B cell (primary cell): Measurements from ENCODE around the gene DEFB124. TPM values are rescaled to one million over a fixed set of nuclear protein-coding genes. Genes with fewer than 3 reads are reported as not detected.
A peak's percentile ranks its signal among the peaks of the same experiment; 100 is the strongest.

Experiments used
- ATAC-seq: fragments of 200-7000 bp; cut with Tn5 transposase; one replicate; pipeline ENCODE4 v1.10.0; 2021; ENCODE audit warnings: low read depth, mild to moderate bottlenecking, moderate number of reproducible peaks, moderate library complexity
- CTCF ChIA-PET: fragments of 350-600 bp; sonication (Branson Sonifier 250); formaldehyde crosslinking; loops from one replicate; lab custom pipeline; 2021; ENCODE audit warnings: antibody characterized with exemption, inconsistent platforms; lab: Charles Lee
- POLR2A ChIA-PET: fragments of 350-600 bp; sonication (Branson Sonifier 250); formaldehyde crosslinking; loops from one replicate; lab custom pipeline; 2021; ENCODE audit warnings: antibody characterized with exemption; lab: Charles Lee
- DNase-seq: peaks from one replicate; pipeline ENCODE4 v3.0.0; 2013
- H2AFZ ChIP-seq: 2 replicates; pipeline ENCODE4 v1.6.1; 2012; ENCODE audit warnings: mild to moderate bottlenecking, low read depth, low read length; ENCODE audit not compliant: insufficient read depth, poor library complexity, severe bottlenecking
- H3K27ac ChIP-seq, 2 donors: 1 replicate in 1 of 2; 2 replicates in 1 of 2; pipeline ENCODE4 v1.5.1; 2012 to 2013; ENCODE audit warnings: low read length in 2 of 2, mild to moderate bottlenecking in 2 of 2, moderate library complexity in 1 of 2
- H3K27me3 ChIP-seq, 4 experiments: fragments of 200-600 bp in 1 of 4; sonication (generic) in 1 of 4; replicated peaks in 1 of 4; 1 replicate in 2 of 4; 2 replicates in 2 of 4; pipeline versions ENCODE4 v1.6.1 to v1.7.0; 2013 to 2016; ENCODE audit warnings: low read length in 3 of 4, mild to moderate bottlenecking in 2 of 4, mixed read lengths in 1 of 4, moderate library complexity in 1 of 4; ENCODE audit not compliant: insufficient read depth in 4 of 4, control insufficient read depth in 3 of 4; ENCODE audit errors: control extremely low read depth in 1 of 4
- H3K36me3 ChIP-seq, 2 experiments: replicated peaks in 1 of 2; 1 replicate in 1 of 2; 2 replicates in 1 of 2; pipeline versions ENCODE4 v1.6.1 to v1.7.1; 2013; ENCODE audit warnings: low read length in 1 of 2; ENCODE audit not compliant: insufficient read depth in 2 of 2, control insufficient read depth in 1 of 2; ENCODE audit errors: control extremely low read depth in 1 of 2, extremely low read depth in 1 of 2
- H3K4me1 ChIP-seq, 2 donors: fragments of 200-600 bp in 1 of 2; sonication (generic) in 1 of 2; 1 replicate in 1 of 2; 2 replicates in 1 of 2; pipeline versions ENCODE4 v1.5.1 to v1.6.1; 2013 to 2017; ENCODE audit warnings: low read length in 2 of 2; ENCODE audit not compliant: control insufficient read depth in 2 of 2, insufficient read depth in 2 of 2
- H3K4me2 ChIP-seq: replicated peaks from 2 replicates; pipeline ENCODE3; 2012; ENCODE audit warnings: mild to moderate bottlenecking, low read depth, low read length; ENCODE audit not compliant: poor library complexity, severe bottlenecking
- H3K4me3 ChIP-seq, 5 experiments: fragments of 200-600 bp in 1 of 5; sonication (generic) in 1 of 5; 1 replicate in 3 of 5; 2 replicates in 2 of 5; pipeline versions ENCODE4 v1.5.1 to v1.7.0; 2011 to 2016; ENCODE audit warnings: low read length in 4 of 5, mild to moderate bottlenecking in 4 of 5, low read depth in 2 of 5, control low read depth in 1 of 5, moderate library complexity in 1 of 5; ENCODE audit not compliant: insufficient read depth in 1 of 5; ENCODE audit errors: control extremely low read depth in 1 of 5, extremely low read depth in 1 of 5
- H3K79me2 ChIP-seq: fragments of 200-600 bp; sonication (generic); one replicate; pipeline ENCODE4 v1.6.0; 2016; ENCODE audit warnings: low read length; ENCODE audit not compliant: control insufficient read depth, insufficient read depth
- H3K9ac ChIP-seq: fragments of 200-600 bp; sonication (generic); 2 replicates; pipeline ENCODE4 v1.6.1; 2017; ENCODE audit warnings: mild to moderate bottlenecking, low read length, moderate library complexity
- H3K9me3 ChIP-seq, 3 donors: one replicate each; pipeline versions ENCODE4 v1.6.1 to v1.7.1; 2013; ENCODE audit warnings: low read length in 2 of 3; ENCODE audit not compliant: control insufficient read depth in 2 of 3, insufficient read depth in 1 of 3; ENCODE audit errors: control extremely low read depth in 1 of 3
- H4K20me1 ChIP-seq: 2 replicates; pipeline ENCODE4 v1.6.0; 2012; ENCODE audit warnings: mild to moderate bottlenecking, low read length; ENCODE audit not compliant: insufficient read depth, control insufficient read depth, poor library complexity, severe bottlenecking
- H3K27ac Mint-ChIP-seq: one replicate; pipeline ENCODE4 v1.8.0; 2021; ENCODE audit warnings: mixed read lengths
- H3K27me3 Mint-ChIP-seq: one replicate; pipeline ENCODE4 v1.8.0; 2021; ENCODE audit warnings: mixed read lengths
- H3K4me1 Mint-ChIP-seq: one replicate; pipeline ENCODE4 v1.8.0; 2021; ENCODE audit warnings: mixed read lengths
- H3K4me3 Mint-ChIP-seq: one replicate; pipeline ENCODE4 v1.8.0; 2021; ENCODE audit warnings: mixed read lengths
- H3K9me3 Mint-ChIP-seq: one replicate; pipeline ENCODE4 v1.8.0; 2022; ENCODE audit warnings: mixed read lengths; ENCODE audit not compliant: insufficient read depth
- CTCF ChIP-seq: fragments of 200-600 bp; IDR thresholded peaks from one replicate; pipeline ENCODE4 v1.8.0; 2022; ENCODE audit warnings: antibody characterized with exemption, mild to moderate bottlenecking
- EZH2 ChIP-seq: IDR thresholded peaks from 2 replicates; pipeline ENCODE4 v1.6.1; 2012; ENCODE audit warnings: borderline replicate concordance, low read depth, mild to moderate bottlenecking, moderate library complexity, low read length; ENCODE audit not compliant: insufficient read depth, poor library complexity, severe bottlenecking
- WGBS: methylation state at CpG from one replicate; pipeline ENCODE4 v1.1.5; 2013; ENCODE audit warnings: missing lambda C conversion rate; ENCODE audit not compliant: insufficient coverage; 5-methylcytosine and 5-hydroxymethylcytosine counted together
- intact Hi-C: fragments of 100-400 bp; cut with micrococcal nuclease; formaldehyde crosslinking; loops from one replicate; pipeline ENCODE4 v1.10.0; 2022
- polyA plus RNA-seq: library from polyadenylated mRNA; depleted of rRNA; stranded (reverse); fragments of >200 nt; gene quantifications from 2 replicates; pipeline ENCODE4 v1.2.3, GENCODE V29; 2012
- total RNA-seq, 2 donors: library from RNA; stranded (reverse); fragments of 120-200 nt in 1 of 2; gene quantifications; 1 replicate in 1 of 2; 2 replicates in 1 of 2; pipeline versions ENCODE4 v1.2.3 to v1.2.4, GENCODE V29; 2013 to 2022

Gene DEFB124
- total and polyA plus RNA-seq, 2 donors (not counting 1 experiment from before 2014, with no cell fraction given), result not detected

- H3K27ac Mint-ChIP-seq, result no peak overlapping the region
- no peaks in the 10 kb centered on the region for H3K9me3 Mint-ChIP-seq
- H3K4me2 ChIP-seq, result peak overlapping the region; percentile 88
- no peak overlapping the region for H2AFZ ChIP-seq
- H3K27me3 ChIP-seq, result no peaks in the 10 kb centered on the region
- H3K79me2 ChIP-seq, result peaks cover 66% of the 10 kb centered on the region
- H4K20me1 ChIP-seq, result peaks cover 61% of the 10 kb centered on the region
- no peak for ATAC-seq
- ChIA-PET POLR2A (no interaction called here), CTCF (interaction anchor here (1.1 kb wide), 1 partner anchor 45 kb away, joined by 3 read pairs; no protein-coding TSS in a partner anchor)
- no peak overlapping the region for H3K27ac ChIP-seq
- peaks cover 0 to 9% of the 10 kb centered on the region in 2 experiments for H3K36me3 ChIP-seq
- no peak overlapping the region for H3K4me3 Mint-ChIP-seq
- H3K27me3 Mint-ChIP-seq, result no peaks in the 10 kb centered on the region
- TF ChIP-seq CTCF, result no peak
- TF ChIP-seq EZH2, result no peak
- no peak for DNase-seq
- no peak overlapping the region for H3K4me3 ChIP-seq
- intact Hi-C loops, result no loop called here
- peaks cover 27 to 31% of the 10 kb centered on the region in 2 donors for H3K4me1 ChIP-seq
- no peaks in the 10 kb centered on the region for H3K9me3 ChIP-seq
- no peak overlapping the region for H3K9ac ChIP-seq
- 100% methylated on average over 4 of the region's 4 CpGs for WGBS
- peaks cover 14% of the 10 kb centered on the region for H3K4me1 Mint-ChIP-seq
Observed at GRCh38 chr20:31516166-31516565, 41.2 kb upstream of the DEFB124 start.

- Mint-ChIP-seq H3K4me3 (no peak overlapping the region), H3K4me1 (peaks cover 12% of the 10 kb centered on the region)
- peaks cover 27 to 31% of the 10 kb centered on the region in 2 donors for H3K4me1 ChIP-seq
Observed at GRCh38 chr20:31515775-31516107, 40.8 kb upstream of the DEFB124 start.

More at GRCh38 chr20:31515775-31516107, 40.8 kb upstream of the DEFB124 start:
- DNase-seq (no peak), ATAC-seq (no peak)
- Histone ChIP-seq H3K27me3 (no peaks in the 10 kb centered on the region), H4K20me1 (peaks cover 57% of the 10 kb centered on the region), H3K36me3 (peaks cover 0 to 9% of the 10 kb centered on the region in 2 experiments), H3K4me2 (peak overlapping the region; percentile 88), H3K27ac (no peak overlapping the region), H3K9ac (peak overlapping the region; percentile 92), H3K9me3 (no peaks in the 10 kb centered on the region), H2AFZ (no peak overlapping the region), H3K4me3 (peak overlapping the region in 2 of 5 experiments; percentile 89 to 91), H3K79me2 (peaks cover 62% of the 10 kb centered on the region)
- WGBS, result 70% methylated on average over 3 of the region's 3 CpGs
- H3K9me3 Mint-ChIP-seq, result no peaks in the 10 kb centered on the region
- intact Hi-C loops, result loop anchor here (2.0 kb wide), 1 partner anchor 89 kb away; the partner anchor contains the start of gene ID1
- CTCF ChIA-PET, result interaction anchor here (1.1 kb wide), 1 partner anchor 45 kb away, joined by 3 read pairs; no protein-coding TSS in a partner anchor
- POLR2A ChIA-PET, result no interaction called here
- TF ChIP-seq EZH2 (no peak), CTCF (no peak)
- H3K27me3 Mint-ChIP-seq, result no peaks in the 10 kb centered on the region
- no peak overlapping the region for H3K27ac Mint-ChIP-seq
